Stimulated activated naive CD8-positive, alpha-beta T cell treated with anti-CD3 and anti-CD28 coated beads, Interleukin-15, Interleukin-2, amounts not matched to agents 100 U/mL and 50 U/mL, for 24 hours (primary cell): ENCODE measurements around the gene CAMK1.

Experiments
- ATAC-seq: fragments of 150-1000 bp; cut with Tn5 transposase; one replicate; pipeline ENCODE4 v1.10.0; 2021
- DNase-seq: peaks from one replicate; pipeline ENCODE4 v3.0.0; 2021

Gene CAMK1

GRCh38 chr3:9769426-9770275 is at the start of gene CAMK1:
Gene CAMK1, minus strand, starts transcription at chr3:9769947. Its CDS starts 2,198 bp downstream, at chr3:9767749.
- ATAC-seq (peak; percentile 95), DNase-seq (peak; percentile 81)

- DNase-seq: no peak
- ATAC-seq: no peak
Observed at GRCh38 chr3:9818666-9819335, 49.1 kb upstream of the CAMK1 start.

- ATAC-seq: no peak
- DNase-seq: no peak
Observed at GRCh38 chr3:9817436-9817835, 47.7 kb upstream of the CAMK1 start.

GRCh38 chr3:9815986-9816385 is 46.2 kb upstream of the CAMK1 start:
- ATAC-seq: no peak

GRCh38 chr3:9812870-9813483 is 43.2 kb upstream of the CAMK1 start:
- ATAC-seq: no peak

More at GRCh38 chr3:9815986-9816385, 46.2 kb upstream of the CAMK1 start:
- DNase-seq: no peak

GRCh38 chr3:9810846-9811245 is 41.1 kb upstream of the CAMK1 start:
- no peak for ATAC-seq
- no peak for DNase-seq

More at GRCh38 chr3:9812870-9813483, 43.2 kb upstream of the CAMK1 start:
- DNase-seq: no peak

- DNase-seq: no peak
- no peak for ATAC-seq
Observed at GRCh38 chr3:9810433-9810770, 40.7 kb upstream of the CAMK1 start.

GRCh38 chr3:9809615-9810432 is 40.1 kb upstream of the CAMK1 start, which contains the start of gene TTLL3:
Gene TTLL3, plus strand, starts transcription at chr3:9810262. Its CDS starts 400 bp downstream, at chr3:9810662.
- DNase-seq (peak; percentile 52), ATAC-seq (peak; percentile 19)

GRCh38 chr3:9809239-9809614 is 39.5 kb upstream of the CAMK1 start:
- DNase-seq (peak; percentile 46), ATAC-seq (peak; percentile 61)

GRCh38 chr3:9808345-9809037 is 38.7 kb upstream of the CAMK1 start:
- peak; percentile 57 for DNase-seq

GRCh38 chr3:9807981-9808344 is 38.2 kb upstream of the CAMK1 start:
- DNase-seq (no peak), ATAC-seq (no peak)

More at GRCh38 chr3:9808345-9809037, 38.7 kb upstream of the CAMK1 start:
- peak; percentile 70 for ATAC-seq

- DNase-seq (no peak), ATAC-seq (no peak)
Observed at GRCh38 chr3:9806688-9807589, 37.2 kb upstream of the CAMK1 start.

- ATAC-seq: no peak
Observed at GRCh38 chr3:9806137-9806536, 36.4 kb upstream of the CAMK1 start.

GRCh38 chr3:9804996-9805395 is 35.2 kb upstream of the CAMK1 start:
- DNase-seq (no peak), ATAC-seq (no peak)

More at GRCh38 chr3:9806137-9806536, 36.4 kb upstream of the CAMK1 start:
- no peak for DNase-seq

- ATAC-seq (no peak), DNase-seq (no peak)
Observed at GRCh38 chr3:9803494-9803893, 33.7 kb upstream of the CAMK1 start.

- DNase-seq (no peak), ATAC-seq (no peak)
Observed at GRCh38 chr3:9800529-9800928, 30.8 kb upstream of the CAMK1 start.

GRCh38 chr3:9797196-9797945 is 27.6 kb upstream of the CAMK1 start:
- DNase-seq (no peak), ATAC-seq (no peak)

- no peak for ATAC-seq
- DNase-seq: no peak
Observed at GRCh38 chr3:9795207-9795606, 25.5 kb upstream of the CAMK1 start.

GRCh38 chr3:9794400-9794799 is 24.7 kb upstream of the CAMK1 start:
- ATAC-seq: no peak

More at GRCh38 chr3:9794400-9794799, 24.7 kb upstream of the CAMK1 start:
- no peak for DNase-seq
